ENCODE measurements around the gene CRB2. TPM values are rescaled to one million over a fixed set of nuclear protein-coding genes. Genes with fewer than 3 reads are reported as not detected.

CRB2 gene
- total and polyA plus RNA-seq, 3 donors from 2014 or later, result 0.63 to 3.4 (median 0.68) TPM

DNA sequence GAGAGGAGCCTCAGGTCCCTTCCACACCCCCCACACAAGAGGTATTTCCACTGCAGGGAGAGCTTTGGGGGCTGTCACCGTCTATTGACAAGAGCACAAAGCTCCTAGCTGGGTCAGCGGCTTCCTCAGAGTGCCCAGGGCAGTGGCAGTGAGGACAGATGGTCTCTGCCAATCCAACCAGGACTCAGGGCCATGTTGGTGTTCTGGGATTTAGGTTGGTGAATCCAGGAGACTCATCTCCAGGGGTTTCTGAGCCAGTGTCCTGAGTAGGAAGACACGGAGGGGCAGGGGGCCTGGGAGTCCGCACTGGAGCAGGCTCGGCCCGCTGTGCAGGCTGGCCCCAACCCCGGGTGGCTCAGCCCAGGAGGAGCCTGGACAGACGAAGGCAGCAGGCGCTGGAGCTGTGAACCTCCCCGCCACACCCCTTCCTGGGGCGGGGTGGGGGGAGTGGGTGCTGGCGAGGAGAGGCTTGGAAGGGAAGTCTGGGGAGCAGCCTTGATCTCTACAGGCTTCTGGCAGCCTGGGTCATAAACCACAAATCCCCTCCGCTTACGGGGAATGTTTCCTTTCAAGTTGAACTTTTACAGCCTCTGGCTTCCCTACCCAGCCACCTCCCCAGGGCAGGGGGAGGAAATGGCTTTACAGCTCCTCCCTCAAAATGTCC, 19.6 kb downstream of the CRB2 start:
- 34 to 44% methylated on average over 6 to 12 of the region's 14 CpGs for WGBS, 2 donors
- intact Hi-C loops (cut with DNase I; ENCODE audit: low total_unique reads), result no loop called here
- TF ChIP-seq POLR2A (IDR thresholded peaks at IDR 0.05), result no peak
- TF ChIP-seq, protein P1, sequence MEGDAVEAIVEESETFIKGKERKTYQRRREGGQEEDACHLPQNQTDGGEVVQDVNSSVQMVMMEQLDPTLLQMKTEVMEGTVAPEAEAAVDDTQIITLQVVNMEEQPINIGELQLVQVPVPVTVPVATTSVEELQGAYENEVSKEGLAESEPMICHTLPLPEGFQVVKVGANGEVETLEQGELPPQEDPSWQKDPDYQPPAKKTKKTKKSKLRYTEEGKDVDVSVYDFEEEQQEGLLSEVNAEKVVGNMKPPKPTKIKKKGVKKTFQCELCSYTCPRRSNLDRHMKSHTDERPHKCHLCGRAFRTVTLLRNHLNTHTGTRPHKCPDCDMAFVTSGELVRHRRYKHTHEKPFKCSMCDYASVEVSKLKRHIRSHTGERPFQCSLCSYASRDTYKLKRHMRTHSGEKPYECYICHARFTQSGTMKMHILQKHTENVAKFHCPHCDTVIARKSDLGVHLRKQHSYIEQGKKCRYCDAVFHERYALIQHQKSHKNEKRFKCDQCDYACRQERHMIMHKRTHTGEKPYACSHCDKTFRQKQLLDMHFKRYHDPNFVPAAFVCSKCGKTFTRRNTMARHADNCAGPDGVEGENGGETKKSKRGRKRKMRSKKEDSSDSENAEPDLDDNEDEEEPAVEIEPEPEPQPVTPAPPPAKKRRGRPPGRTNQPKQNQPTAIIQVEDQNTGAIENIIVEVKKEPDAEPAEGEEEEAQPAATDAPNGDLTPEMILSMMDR (IDR thresholded peaks at IDR 0.05), result no peak
- H3K9me3 ChIP-seq, result no peaks in the 10 kb centered on the region
- H3K27me3 ChIP-seq, result no peaks in the 10 kb centered on the region
- no peak overlapping the region for H3K27ac ChIP-seq
- H3K4me3 ChIP-seq, result no peak overlapping the region
- no peaks in the 10 kb centered on the region for H3K36me3 ChIP-seq (ENCODE audit: low read depth, missing control alignments)
- H3K4me1 ChIP-seq, result no peaks in the 10 kb centered on the region
- DNase-seq, result no peak

DNA sequence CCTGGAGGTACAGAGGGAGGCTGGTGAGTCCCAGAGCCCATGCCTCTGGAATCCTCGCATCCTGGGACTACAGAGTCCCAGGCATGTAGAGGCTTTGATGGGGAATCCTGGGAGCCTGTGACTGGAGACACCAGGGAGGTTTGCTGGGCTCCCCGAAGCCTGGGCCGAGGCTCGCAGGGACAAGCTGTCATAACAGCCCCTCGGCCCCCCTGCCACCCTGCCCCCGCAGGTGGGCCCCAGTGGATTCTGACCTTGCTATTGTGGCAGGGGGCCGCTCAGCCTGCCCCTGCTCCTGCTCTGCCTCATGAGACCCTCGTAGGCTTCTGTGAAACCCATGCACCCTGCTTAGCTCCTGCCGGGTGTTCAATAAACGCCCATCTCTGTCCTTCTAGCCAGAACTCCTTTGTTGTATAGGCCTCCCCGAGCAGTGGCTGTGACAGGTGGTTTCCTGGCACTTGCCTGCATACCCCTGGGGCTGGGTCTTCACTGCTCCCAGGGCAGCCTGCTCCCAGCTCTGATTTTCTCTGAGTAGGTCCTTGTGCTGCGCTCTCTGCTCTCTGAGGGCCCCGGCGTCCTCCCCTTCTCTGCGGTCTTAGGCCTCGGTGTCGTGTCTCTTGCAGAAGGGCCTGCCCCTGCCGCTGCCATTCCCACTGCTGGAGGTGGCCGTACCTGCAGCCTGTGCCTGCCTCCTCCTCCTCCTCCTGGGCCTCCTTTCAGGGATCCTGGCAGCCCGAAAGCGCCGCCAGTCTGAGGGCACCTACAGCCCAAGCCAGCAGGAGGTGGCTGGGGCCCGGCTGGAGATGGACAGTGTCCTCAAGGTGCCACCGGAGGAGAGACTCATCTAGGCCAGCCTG, 20.4 kb downstream of the CRB2 start:
- no peaks in the 10 kb centered on the region for H3K36me3 ChIP-seq (ENCODE audit: low read depth, missing control alignments)
- H3K27ac ChIP-seq, result no peak overlapping the region
- H3K4me3 ChIP-seq, result no peak overlapping the region
- intact Hi-C loops (cut with DNase I; ENCODE audit: low total_unique reads), result no loop called here
- TF ChIP-seq, protein P1 (IDR thresholded peaks at IDR 0.05), result no peak
- TF ChIP-seq POLR2A (IDR thresholded peaks at IDR 0.05), result no peak
- H3K4me1 ChIP-seq, result no peaks in the 10 kb centered on the region
- no peaks in the 10 kb centered on the region for H3K27me3 ChIP-seq
- H3K9me3 ChIP-seq, result no peaks in the 10 kb centered on the region
- no peak for DNase-seq
- WGBS, 2 donors, result 81 to 87% methylated on average over 13 to 24 of the region's 24 CpGs

DNA sequence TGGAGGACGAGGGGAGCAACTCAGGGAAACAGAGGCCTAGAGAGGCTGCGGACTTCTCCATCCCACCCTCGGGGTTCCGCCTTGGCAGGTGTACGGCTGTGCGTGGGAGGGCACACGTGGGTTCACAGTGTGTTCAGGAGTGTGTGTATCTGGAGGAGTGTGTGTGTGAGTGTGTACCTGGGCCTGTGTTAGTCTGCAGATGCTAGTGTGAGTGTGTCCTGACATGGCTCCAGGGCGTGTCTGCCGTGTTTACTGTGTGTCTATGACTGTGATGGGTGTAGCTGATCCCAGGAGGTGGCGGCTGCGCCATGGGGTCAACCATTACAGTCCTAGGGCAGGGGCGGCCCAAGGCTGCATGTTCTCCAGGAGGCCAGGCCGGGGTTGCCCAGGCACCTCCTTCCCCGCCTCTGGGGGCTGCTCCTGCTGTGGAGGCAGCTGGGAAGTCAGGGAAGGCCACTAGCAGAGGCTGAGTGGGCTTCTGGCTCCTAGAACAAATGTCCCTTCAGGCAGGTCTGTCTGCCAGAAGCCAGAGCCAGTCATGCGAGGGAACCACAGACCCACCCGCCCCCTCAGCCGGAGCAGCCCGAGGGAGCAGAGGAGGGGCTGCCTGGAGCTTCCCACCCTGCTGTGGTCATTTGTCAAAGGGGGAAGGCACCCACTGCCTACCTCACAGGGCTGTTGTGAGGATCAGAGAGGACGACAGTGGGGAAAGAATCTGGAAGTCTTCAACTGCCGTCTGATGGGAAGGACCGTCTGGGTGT, 21.4 kb downstream of the CRB2 start:
- no peaks in the 10 kb centered on the region for H3K36me3 ChIP-seq (ENCODE audit: low read depth, missing control alignments)
- WGBS, 2 donors, result 71 to 79% methylated on average over 13 to 21 of the region's 21 CpGs
- DNase-seq, result no peak
- no peak overlapping the region for H3K27ac ChIP-seq
- H3K9me3 ChIP-seq, result no peaks in the 10 kb centered on the region
- no peak overlapping the region for H3K4me3 ChIP-seq
- intact Hi-C loops (cut with DNase I; ENCODE audit: low total_unique reads), result no loop called here
- no peaks in the 10 kb centered on the region for H3K4me1 ChIP-seq
- TF ChIP-seq, protein P1 (IDR thresholded peaks at IDR 0.05), result no peak
- TF ChIP-seq POLR2A (IDR thresholded peaks at IDR 0.05), result no peak
- no peaks in the 10 kb centered on the region for H3K27me3 ChIP-seq

GRCh38 chr9:123378025-123378424, 22.0 kb downstream of the CRB2 start:
- intact Hi-C loops (cut with DNase I; ENCODE audit: low total_unique reads), result no loop called here
- Histone ChIP-seq H3K27ac (no peak overlapping the region), H3K27me3 (no peaks in the 10 kb centered on the region), H3K36me3 (ENCODE audit: low read depth, missing control alignments) (no peaks in the 10 kb centered on the region), H3K9me3 (no peaks in the 10 kb centered on the region), H3K4me3 (no peak overlapping the region), H3K4me1 (no peaks in the 10 kb centered on the region)
- TF ChIP-seq, protein P1 (IDR thresholded peaks at IDR 0.05), result no peak
- no peak for TF ChIP-seq POLR2A (IDR thresholded peaks at IDR 0.05)
- WGBS, 2 donors, result 68 to 80% methylated on average over 3 to 10 of the region's 10 CpGs
- DNase-seq, result no peak
